NCI-H2107 treated with DMSO at 0.1 percent for 48 hours (cell line): Measurements from ENCODE around the gene CLDN8.

ENCODE experiments used
- DNase-seq: peaks from one replicate; lab custom pipeline; 2025; ENCODE audit not compliant: unreplicated experiment; lab: John Stamatoyannopoulos, UW

The CLDN8 gene

GRCh38 chr21:30216041-30216723 lies at the start of gene CLDN8:
TSS of gene CLDN8 (minus strand) at chr21:30216097. CDS start at chr21:30215925, 172 bp downstream.
- DNase-seq: no peak

GRCh38 chr21:30257773-30258172 lies 41.9 kb upstream of the CLDN8 start:
- no peak for DNase-seq

- no peak for DNase-seq
Measured at GRCh38 chr21:30256100-30256499, 40.2 kb upstream of the CLDN8 start.

- DNase-seq: no peak
Measured at GRCh38 chr21:30255679-30256078, 39.8 kb upstream of the CLDN8 start.

GRCh38 chr21:30251781-30252180 lies 35.9 kb upstream of the CLDN8 start:
- no peak for DNase-seq

GRCh38 chr21:30249936-30250335 lies 34.0 kb upstream of the CLDN8 start:
- DNase-seq: no peak

- no peak for DNase-seq
Measured at GRCh38 chr21:30248844-30249243, 32.9 kb upstream of the CLDN8 start.

- DNase-seq: no peak
Measured at GRCh38 chr21:30245061-30245460, 29.2 kb upstream of the CLDN8 start.

- no peak for DNase-seq
Measured at GRCh38 chr21:30243691-30244090, 27.8 kb upstream of the CLDN8 start.

- no peak for DNase-seq
Measured at GRCh38 chr21:30240661-30241060, 24.8 kb upstream of the CLDN8 start.

GRCh38 chr21:30238168-30238567 lies 22.3 kb upstream of the CLDN8 start:
- no peak for DNase-seq

- no peak for DNase-seq
Measured at GRCh38 chr21:30234643-30235042, 18.7 kb upstream of the CLDN8 start.

- no peak for DNase-seq
Measured at GRCh38 chr21:30234050-30234449, 18.2 kb upstream of the CLDN8 start.

- no peak for DNase-seq
Measured at GRCh38 chr21:30233228-30234020, 17.5 kb upstream of the CLDN8 start.

- no peak for DNase-seq
Measured at GRCh38 chr21:30232011-30232410, 16.1 kb upstream of the CLDN8 start.

- no peak for DNase-seq
Measured at GRCh38 chr21:30227633-30228404, 11.9 kb upstream of the CLDN8 start.

- no peak for DNase-seq
Measured at GRCh38 chr21:30227128-30227527, 11.2 kb upstream of the CLDN8 start.

GRCh38 chr21:30223596-30223995 lies 7.7 kb upstream of the CLDN8 start:
- DNase-seq: no peak

GRCh38 chr21:30222724-30223123 lies 6.8 kb upstream of the CLDN8 start:
- no peak for DNase-seq

- no peak for DNase-seq
Measured at GRCh38 chr21:30211071-30211470, 4.8 kb downstream of the CLDN8 start.

GRCh38 chr21:30209601-30210000 lies 6.3 kb downstream of the CLDN8 start:
- DNase-seq: no peak

- DNase-seq: no peak
Measured at GRCh38 chr21:30207252-30207579, 8.7 kb downstream of the CLDN8 start.
